Right lung (tissue), 5 donors: ENCODE measurements around the gene CADPS2. TPM values are rescaled to one million over a fixed set of nuclear protein-coding genes. Genes with fewer than 3 reads are reported as not detected.

Experiments used
- DNase-seq, 2 donors: peaks; one replicate each; pipeline ENCODE4 v3.0.0-alpha.2; 2013
- polyA plus RNA-seq, 5 donors: library from polyadenylated mRNA; unstranded; fragments of 120-200 nt; gene quantifications; one replicate each; pipeline versions ENCODE4 v1.2.1 to v1.2.3, GENCODE V29; 2013; ENCODE audit warnings: inconsistent platforms in 1 of 5, low replicate concordance in 1 of 5; ENCODE audit not compliant: insufficient read length in 5 of 5, insufficient read depth in 1 of 5

CADPS2 gene
- polyA plus RNA-seq, 5 donors, result 53.5 to 79.9 (median 73.9) TPM

DNA sequence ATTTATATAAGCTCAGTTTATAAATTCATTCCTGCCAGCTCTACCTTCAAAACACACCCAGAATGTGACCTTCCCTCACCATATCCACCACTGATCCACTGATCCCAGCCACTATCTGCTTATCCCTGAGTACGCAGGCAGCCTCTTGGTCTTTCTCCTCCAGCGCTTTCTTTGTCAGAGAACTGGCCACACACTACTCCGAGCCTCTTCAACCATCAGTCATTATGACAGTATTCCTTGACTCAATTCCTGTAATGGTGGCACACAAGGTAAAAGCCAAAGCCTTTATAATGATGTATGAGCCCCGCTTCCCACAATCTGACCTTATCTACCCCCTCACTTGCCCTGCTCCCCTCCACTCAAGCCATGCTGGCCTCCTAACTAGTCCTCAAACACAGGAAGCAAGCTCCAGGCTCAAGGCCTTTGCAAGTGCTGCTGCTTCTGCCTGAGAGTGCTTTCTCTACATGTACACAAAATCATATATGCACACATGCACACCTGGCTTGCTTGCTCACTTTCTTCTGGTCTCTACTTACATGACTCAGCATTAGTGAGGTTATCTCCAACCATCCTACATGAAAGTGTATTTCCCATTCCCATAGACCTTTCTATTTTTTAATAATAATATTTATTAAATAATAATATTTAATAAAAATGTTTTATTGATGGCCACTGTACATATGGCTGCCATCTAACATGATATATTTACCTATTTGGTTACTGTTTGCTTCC lies 431.3 kb downstream of the CADPS2 start:
- DNase-seq, result no peak

DNA sequence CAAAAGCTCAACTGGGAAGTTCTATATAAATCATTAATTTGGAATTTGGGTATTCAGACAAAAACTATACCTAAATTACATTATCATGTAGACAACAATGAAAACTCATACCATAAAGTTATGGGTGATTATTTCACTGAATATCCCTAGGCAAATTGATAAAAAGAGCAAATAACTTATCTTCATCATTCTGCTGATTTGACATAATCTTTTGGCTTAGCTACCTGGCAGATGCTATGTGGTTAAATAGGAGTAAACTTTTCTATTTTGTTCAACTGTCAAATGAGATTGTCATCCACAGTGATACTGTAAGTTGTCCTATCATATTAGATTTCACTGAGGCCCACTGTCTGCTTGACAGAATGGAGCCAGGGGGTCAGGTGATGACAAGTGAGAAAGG lies 432.8 kb downstream of the CADPS2 start:
- no peak for DNase-seq

DNA sequence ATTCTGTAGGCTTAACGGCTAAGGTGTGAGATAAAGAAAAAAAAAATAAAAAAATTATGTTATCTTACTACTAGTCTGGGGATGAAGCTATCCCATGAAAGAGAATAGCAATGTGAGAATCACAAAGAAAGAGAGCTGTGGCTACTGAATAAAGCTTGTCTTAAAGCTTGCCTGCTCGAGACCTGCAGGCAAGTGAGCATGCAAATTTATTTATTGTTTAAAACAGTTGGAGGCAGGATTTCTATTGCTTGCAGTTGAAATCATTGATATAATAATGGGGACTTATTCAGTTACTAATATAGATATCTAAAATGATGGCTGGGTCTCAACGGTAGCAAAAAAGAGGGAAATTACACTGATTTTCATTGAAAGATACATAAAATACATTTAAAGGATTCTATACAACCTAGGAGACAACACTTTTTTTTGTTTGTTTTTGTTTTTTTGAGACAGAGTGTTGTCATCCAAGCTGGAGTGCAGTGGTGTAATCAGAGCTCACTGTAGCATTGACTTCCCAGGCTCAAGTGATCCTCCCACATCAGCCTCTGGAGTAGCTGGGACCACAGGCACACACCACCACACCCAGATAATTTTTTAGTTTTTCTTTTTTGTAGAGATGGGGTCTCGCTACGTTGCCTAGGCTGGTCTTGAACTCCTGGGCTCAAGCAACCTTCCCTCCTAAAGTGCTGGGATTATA lies 437.2 kb downstream of the CADPS2 start:
- DNase-seq, result no peak

DNA sequence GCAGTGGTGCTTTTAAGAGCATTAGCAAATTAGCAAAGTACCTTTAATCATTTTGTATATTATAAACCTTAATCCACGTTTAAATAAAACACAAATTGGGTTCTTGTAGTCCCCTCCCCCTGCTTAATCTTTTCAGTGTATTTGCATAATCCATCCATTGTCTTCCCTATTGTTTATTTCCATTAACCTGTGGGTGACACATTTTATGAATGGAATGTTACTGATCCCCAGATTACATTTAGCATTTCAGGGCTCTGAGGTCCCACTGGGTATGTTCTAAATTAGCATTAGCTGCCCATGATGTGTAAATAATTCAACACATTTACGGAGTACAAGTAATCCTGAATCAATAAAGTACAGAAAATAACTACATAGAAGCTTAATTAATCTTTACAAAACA lies 443.3 kb downstream of the CADPS2 start:
- no peak for DNase-seq

DNA sequence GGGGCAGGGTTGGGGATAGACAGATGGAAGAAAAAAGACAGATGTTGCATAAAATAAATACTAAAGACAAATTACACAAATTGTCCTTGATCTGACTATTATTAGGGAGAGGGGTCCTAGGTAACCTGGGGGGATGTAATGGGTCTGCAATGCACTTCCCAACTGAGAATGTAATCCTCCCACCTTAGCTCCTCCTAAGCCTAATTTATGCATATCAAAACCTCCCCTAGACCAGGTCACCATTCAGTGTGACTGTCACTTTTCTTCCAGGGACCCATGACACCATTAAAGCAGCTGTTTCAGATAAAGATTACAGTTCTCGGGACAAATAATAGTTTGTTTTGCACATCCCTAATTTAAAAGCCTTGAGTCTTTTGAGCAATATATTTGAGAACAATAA lies 447.8 kb downstream of the CADPS2 start:
- DNase-seq, result no peak

DNA sequence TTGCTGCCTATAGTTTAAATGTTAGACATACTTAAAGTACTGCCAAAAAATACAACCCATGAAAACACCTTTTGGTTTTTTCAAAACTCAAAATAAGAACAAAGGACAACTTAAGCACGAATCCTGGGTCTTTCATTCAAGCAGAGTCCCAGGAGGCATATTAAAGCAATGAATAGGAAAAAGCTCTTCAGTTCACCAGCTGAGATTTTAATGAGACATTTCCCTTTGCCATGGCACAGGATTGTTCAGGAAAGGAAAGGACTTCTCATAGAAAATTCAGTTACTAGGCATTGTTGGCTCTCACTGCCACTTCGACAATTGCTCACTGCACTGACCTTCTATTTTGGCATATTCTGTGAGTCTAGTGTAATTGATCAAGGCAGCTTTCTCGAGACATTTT lies 448.3 kb downstream of the CADPS2 start:
- DNase-seq, result no peak

DNA sequence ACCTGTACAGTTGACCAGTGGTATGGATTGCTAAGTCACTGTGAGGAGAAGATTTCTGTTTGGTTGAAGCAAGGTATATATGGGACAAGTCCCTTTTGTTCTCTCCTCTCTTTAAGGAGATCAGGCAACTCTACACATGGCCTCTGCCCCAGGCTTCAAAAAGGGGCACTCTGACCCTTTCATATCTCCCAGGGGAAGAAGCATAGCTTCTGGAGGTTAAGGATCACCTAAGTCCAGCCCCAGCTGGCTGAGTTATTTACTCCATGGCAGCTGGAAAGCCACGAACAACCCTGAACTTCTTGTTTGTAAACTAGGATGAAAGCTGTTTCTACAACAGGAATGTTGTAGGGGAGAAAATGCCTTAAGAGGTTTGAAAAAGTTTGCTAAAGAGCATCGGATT lies 452.5 kb downstream of the CADPS2 start:
- no peak for DNase-seq

DNA sequence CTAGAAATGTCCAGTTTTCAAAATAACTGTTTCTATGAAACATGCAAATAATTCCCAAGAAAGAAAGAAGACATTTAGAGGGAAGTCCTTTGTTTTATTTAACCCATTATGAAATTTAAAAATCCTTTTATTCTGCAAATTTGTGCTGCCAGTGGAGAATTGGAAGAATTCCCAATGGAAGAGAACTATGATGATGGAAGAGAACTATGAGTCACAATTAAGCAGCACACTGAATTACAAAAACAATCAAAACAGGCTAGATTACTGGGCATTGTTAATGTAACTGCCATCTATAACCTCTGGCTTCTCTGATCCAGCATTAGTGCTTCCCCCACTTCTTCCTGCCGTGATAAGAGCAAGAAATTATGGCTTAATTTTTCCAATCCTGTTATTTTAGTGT lies 455.6 kb downstream of the CADPS2 start:
- no peak for DNase-seq

DNA sequence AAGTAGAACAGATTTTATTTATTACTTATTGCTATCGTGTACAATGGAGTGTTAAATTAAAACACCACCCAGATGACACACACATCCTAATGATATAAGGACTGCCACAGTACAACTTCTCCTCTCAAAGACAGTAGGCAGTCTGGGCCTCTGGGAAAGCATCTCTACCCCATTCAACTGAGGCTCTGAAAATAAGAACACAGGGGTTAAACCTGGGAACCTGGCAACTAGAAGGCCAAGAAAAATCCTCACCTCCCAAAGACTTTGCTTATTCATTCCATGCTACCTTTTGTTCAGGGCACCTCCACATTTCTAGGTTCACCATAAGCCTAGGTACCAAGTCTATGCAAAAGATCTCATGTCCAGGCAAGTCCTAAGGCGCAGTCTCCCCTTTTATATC lies 456.3 kb downstream of the CADPS2 start:
- no peak for DNase-seq

DNA sequence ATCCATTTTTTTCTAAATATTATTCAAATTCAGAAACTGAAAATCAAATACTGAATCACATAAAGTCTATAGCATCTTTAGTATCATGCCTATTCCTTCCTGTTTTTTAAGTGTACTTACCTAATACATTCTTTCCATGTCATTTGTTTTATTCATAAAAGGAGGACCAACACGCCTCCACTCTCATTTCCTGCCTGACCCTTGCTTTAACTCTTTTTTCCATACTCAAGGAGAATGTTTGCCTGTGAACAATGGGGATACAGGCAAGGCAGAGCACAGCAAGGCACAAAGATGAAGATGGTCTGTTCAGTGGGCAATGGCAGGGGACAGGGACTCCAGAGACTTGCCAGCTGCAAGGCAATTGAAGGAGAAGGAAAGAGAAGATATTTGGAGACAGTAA lies 460.5 kb downstream of the CADPS2 start:
- no peak for DNase-seq

DNA sequence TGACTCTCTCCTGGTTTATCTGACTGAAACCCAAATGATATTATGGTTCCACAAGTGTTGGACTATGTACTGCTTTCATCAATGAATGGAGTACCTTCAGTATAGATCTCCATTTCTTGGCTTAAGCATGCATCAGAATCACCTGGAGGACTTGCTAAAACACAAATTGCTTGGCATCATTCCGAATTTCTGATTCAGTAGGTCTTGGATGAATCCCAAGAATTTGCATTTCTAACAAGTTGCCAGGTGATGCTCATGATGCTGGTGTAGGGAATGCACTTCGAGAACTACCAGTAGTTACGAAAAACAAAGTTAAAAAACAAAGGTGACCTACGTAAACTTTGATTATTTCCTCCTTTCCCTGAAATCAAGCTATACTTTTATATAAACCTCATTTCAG lies 462.7 kb downstream of the CADPS2 start:
- no peak for DNase-seq

DNA sequence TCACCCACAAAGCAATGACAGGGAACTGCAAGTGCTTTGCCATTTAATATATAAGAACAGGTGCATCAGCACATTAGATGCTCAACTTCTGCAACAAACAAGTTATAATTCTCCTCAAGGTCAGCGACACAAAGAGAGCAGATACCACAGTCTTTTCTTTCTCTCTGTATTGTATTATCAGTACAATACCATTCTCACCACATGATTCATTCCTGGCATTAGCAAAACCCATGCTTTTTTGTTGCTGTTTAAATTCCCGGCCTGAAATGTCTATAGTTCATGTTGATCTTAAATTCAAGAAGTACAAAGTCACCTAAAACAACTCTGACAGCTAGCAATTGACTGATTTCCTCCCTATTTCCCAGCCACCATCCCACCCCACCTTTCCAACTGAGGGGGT lies 469.9 kb downstream of the CADPS2 start:
- no peak for DNase-seq

DNA sequence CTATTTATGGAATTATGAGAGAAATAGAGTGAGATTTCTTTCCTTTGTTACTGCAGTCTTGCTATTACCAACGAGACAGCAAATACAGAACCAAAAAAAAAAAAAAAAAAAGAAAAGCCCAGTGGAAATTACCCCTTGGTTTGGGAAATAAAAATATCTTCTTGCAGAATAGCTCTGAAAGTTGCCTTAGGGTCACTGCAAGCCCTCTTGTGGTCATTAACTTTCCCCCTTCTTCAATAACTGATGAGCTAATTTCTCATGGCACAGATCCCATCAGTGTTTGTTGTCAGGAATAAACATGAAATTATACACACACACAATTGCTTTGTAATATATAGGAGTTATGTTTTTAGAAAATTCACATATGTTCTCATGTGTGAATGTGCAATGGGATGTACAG lies 470.8 kb downstream of the CADPS2 start:
- no peak for DNase-seq

DNA sequence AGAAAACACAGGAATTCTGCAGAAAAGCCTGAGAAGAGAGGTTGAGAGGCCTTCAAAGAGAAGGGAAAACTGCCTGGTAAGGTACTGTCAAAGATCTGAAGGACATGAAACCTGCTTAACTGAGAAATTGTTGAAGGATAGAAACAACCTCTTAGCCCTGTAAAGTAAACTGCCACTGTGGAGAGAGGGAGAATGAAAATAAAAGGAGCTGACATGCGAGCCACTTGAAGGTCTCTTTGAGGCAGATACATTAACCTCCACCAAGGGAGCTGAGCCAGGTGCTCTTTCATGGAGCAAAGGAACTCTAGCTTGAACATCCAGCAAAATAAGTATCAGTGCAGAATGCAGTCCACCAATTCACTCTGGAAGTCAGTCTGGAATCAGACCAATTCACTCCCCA lies 472.9 kb downstream of the CADPS2 start:
- DNase-seq, result no peak

DNA sequence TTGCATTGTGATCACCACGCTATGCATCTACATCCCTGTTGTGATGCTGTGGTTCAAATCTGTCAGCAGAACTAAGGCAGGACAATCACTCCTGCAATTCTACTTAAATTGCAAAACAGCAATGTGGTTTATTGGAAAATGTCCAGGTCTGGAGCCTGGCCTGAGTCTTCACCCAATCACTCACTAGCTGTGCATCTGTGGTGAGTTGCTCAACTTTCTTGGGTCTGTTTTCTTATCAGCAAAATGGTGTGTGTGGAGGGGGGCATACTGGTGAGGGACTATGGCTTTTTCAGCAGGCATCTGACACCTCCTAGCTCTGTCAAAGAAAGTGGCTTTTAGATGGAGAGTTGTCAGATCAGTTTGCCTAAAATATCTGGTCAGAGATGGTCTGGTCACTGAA lies 473.4 kb downstream of the CADPS2 start:
- DNase-seq, result peak; percentile 80 to 83

DNA sequence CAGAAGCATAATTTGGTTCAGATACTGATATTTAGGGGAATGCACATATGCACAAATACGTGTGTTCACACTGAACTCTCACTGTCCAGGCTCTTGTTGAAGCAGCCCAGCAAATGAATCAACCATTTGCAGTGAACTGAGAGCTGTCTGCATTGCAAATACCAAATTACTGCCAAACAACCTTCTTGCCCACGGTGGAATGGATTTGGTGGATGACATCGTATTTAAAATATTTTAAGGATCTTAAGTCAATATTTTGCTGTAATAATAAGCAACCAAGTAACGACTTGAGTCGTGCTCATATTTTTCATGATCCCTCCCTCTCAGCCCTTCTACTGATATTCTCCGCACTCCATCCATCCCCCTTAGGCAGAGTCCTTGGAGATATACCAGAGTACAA lies 473.8 kb downstream of the CADPS2 start:
- no peak for DNase-seq

DNA sequence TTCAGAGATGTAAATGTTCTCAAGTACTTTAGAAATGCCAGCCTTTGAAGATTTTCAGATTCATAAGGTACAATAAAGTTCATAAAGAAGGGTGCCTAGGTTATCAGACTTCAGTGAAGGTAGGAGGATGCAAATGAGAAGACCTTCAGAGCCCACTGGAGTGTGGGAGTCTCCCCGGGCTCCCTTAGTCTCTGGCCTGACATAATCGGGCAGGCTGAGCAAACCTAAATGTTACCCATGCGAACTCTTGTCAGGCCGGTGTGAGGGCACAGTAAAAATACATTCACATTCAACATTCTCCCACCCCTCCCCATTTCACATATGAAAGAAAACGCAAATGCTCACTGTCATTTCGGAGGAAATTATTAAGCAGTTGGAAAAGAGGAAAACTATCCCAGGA lies 479.1 kb downstream of the CADPS2 start:
- no peak for DNase-seq

DNA sequence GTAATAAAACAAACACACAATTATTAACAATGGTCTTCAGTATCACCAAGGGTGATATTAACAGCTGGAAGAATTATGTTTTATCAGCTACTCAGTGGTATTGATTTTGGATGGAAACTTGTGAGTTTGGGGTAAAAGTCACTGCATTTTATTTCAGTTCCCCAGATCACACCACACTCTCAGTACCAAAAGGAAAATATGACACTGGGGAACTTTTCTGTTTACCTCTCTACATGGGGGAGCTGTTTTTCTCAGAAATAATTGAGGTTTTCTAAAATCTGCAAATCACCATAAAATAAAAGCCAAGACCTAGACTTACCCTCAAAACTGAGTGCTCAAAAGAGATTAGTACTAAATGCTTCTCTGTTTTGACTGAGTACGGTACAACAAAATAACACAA lies 483.1 kb downstream of the CADPS2 start:
- DNase-seq, result no peak

DNA sequence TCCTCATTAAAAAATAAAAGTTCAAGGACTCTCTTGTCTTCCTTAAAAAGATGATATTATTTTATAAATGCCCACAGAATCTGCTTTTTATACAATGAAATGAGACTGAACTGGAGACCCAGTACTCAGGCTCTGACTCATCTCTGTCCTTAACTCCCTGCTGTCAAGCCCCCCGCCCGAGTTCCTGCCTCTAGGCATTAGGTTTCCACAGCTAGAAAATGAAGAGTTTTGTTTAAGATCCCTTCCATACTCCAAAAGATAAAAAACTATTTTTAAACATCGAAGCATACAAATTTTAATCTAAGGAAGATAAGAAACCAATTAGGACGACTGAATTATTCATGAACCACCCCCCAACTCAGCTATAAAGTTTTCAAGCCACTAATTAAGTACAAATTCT lies 484.0 kb downstream of the CADPS2 start:
- no peak for DNase-seq

DNA sequence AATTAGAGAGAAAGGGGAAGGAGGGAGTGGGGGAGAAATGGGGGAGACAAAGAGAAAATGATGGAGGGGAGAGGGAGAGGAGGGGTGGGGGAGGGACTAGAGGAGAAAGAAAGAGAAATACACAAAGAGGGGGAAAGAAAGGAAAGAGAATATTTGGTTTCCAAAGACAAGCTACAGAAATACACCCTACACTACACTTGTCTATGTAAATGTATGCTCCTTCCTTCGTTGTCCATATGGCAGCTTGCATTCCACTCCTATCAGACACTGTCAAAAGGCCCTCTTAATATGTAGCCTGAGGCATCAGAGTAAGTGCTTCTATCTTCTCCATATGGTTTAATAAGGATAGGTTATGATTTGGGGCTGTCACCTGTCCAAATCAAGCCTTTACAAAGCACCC lies 488.9 kb downstream of the CADPS2 start:
- no peak for DNase-seq

DNA sequence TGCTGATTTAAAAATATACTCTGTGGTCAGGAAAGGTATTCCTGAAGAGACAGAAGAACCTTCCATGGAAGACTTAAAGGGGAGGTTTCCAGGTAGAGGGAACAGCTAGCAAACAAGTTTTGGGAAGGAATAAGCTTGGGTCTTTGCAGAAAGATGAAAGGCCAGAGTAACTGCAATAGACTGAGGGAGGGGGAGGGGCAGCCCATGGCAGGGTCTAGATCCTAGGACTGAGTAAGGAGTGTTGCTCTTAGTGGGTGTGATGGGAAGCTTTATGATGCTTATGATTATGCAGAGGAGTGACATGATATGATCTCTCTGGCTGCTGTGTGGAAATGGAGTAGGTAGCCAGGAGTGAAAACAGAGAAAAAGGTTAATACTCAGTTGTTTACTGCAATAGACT lies 491.7 kb downstream of the CADPS2 start:
- DNase-seq, result no peak

DNA sequence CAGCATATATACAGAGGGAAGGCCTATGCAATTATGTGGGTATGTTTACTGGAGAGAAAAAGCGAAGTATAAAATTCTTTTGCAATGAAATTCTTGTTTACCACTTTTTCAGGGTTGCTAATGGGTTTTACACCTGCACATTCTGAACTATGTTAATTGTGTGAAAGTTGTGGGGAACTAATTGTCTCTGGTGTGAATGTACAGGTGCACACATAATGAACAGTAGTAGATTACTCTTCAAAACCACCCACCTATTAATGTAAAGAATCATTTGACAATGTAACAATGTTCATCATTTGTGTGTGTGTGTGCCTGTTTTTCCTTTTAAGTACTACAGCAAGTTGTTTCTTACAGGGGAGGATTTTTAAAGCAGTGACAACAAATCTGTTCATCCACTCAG lies 501.7 kb downstream of the CADPS2 start:
- no peak for DNase-seq

DNA sequence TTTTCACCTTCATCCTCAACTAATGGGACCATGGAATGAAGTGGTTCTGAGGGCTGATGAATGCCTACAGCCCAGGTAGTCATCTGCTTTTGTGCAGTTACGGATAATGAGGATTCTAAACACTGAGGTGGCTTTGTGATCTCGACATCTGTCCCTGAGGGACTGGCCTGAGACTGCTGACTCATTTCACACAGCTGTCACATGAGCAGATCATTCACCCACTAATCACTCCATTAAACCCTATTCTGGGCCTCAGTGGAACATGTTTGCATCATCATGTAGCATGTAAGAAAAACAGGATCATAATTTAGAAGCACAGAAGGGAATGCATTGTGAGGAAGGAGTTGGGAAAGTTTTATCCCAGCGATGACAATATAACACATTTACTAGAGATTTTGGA lies 502.3 kb downstream of the CADPS2 start:
- no peak for DNase-seq

DNA sequence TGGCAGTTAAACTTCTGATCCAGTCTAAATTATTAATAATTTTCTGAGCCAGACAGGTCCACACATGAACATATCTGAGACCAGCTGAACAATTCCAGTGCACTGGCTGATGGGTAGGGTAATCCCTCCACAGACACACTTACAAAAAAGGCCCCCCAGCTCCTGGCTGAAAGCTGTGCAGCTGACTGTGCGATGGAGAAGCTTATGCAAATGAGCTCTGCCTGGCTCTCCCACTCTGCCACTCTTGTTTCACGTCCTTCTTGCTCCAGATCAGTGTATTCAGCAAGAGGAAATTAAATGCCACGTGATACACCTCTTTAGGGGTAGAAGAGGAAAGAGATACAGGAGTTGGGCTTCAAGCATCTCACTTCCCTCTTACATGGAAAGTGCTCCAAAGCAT lies 505.3 kb downstream of the CADPS2 start:
- no peak for DNase-seq
